H9 (cell line): Measurements from ENCODE around the gene REXO4. TPM values are rescaled to one million over a fixed set of nuclear protein-coding genes. Genes with fewer than 3 reads are reported as not detected.

ENCODE experiments used
- DNase-seq: peaks from one replicate; pipeline ENCODE4 v3.0.0-alpha.2; 2017
- H2AFZ ChIP-seq: one replicate; pipeline ENCODE4 v1.6.1; 2013; ENCODE audit warnings: mild to moderate bottlenecking, low read length, control low read depth, moderate library complexity
- H2AK5ac ChIP-seq: 2 replicates; pipeline ENCODE4 v1.6.1; 2013; ENCODE audit warnings: low read length, control low read depth, mixed read lengths; ENCODE audit not compliant: insufficient read length
- H2BK120ac ChIP-seq: one replicate; pipeline ENCODE4 v1.6.1; 2013; ENCODE audit warnings: low read depth, mild to moderate bottlenecking, low read length, control low read depth, inconsistent platforms; ENCODE audit not compliant: poor library complexity, severe bottlenecking
- H2BK12ac ChIP-seq: 2 replicates; pipeline ENCODE4 v1.6.1; 2013; ENCODE audit warnings: low read length, control low read depth, mixed read lengths, low read depth; ENCODE audit not compliant: insufficient read length
- H2BK15ac ChIP-seq: 2 replicates; pipeline ENCODE4 v1.6.1; 2013; ENCODE audit warnings: low read depth, low read length, control low read depth
- H2BK20ac ChIP-seq: one replicate; pipeline ENCODE4 v1.6.1; 2013; ENCODE audit warnings: low read depth, mild to moderate bottlenecking, low read length, control low read depth, inconsistent platforms; ENCODE audit not compliant: poor library complexity, severe bottlenecking
- H2BK5ac ChIP-seq: 2 replicates; pipeline ENCODE4 v1.6.1; 2013; ENCODE audit warnings: low read length, control low read depth, mixed read lengths; ENCODE audit not compliant: insufficient read length
- H3K14ac ChIP-seq: 2 replicates; pipeline ENCODE4 v1.6.1; 2013; ENCODE audit warnings: low read length, control low read depth; ENCODE audit not compliant: insufficient read depth
- H3K18ac ChIP-seq: 2 replicates; pipeline ENCODE4 v1.6.1; 2013; ENCODE audit warnings: low read depth, mild to moderate bottlenecking, mixed read lengths, low read length, control low read depth; ENCODE audit not compliant: insufficient read length
- H3K23ac ChIP-seq: 2 replicates; pipeline ENCODE4 v1.6.1; 2013; ENCODE audit warnings: low read length, control low read depth, mixed read lengths, low read depth; ENCODE audit not compliant: insufficient read length
- H3K23me2 ChIP-seq: 2 replicates; pipeline ENCODE4 v1.6.1; 2013; ENCODE audit warnings: low read depth, mild to moderate bottlenecking, mixed read lengths, low read length, control low read depth; ENCODE audit not compliant: insufficient read length, poor library complexity, severe bottlenecking
- H3K27ac ChIP-seq: 2 replicates; pipeline ENCODE4 v1.5.1; 2013; ENCODE audit warnings: low read length, control low read depth, mixed read lengths, low read depth; ENCODE audit not compliant: insufficient read length
- H3K27me3 ChIP-seq: 2 replicates; pipeline ENCODE4 v1.6.1; 2013; ENCODE audit warnings: low read length, control low read depth, inconsistent platforms; ENCODE audit not compliant: insufficient read depth
- H3K4ac ChIP-seq: 2 replicates; pipeline ENCODE4 v1.6.1; 2013; ENCODE audit warnings: low read depth, mild to moderate bottlenecking, control low read depth, inconsistent platforms, low read length, moderate library complexity
- H3K4me1 ChIP-seq: 2 replicates; pipeline ENCODE4 v1.6.1; 2013; ENCODE audit warnings: low read length, control low read depth, inconsistent platforms; ENCODE audit not compliant: insufficient read depth
- H3K4me2 ChIP-seq: 2 replicates; pipeline ENCODE4 v1.6.1; 2013; ENCODE audit warnings: low read length, control low read depth, mixed read lengths; ENCODE audit not compliant: insufficient read length, insufficient read depth
- H3K56ac ChIP-seq: 2 replicates; pipeline ENCODE4 v1.6.1; 2013; ENCODE audit warnings: low read depth, mild to moderate bottlenecking, mixed read lengths, low read length, control low read depth; ENCODE audit not compliant: insufficient read length
- H3K79me1 ChIP-seq: 2 replicates; pipeline ENCODE4 v1.6.1; 2013; ENCODE audit warnings: low read depth, mild to moderate bottlenecking, moderate library complexity, low read length, control low read depth, inconsistent platforms; ENCODE audit not compliant: insufficient read depth, poor library complexity, severe bottlenecking
- H3K79me2 ChIP-seq: 2 replicates; pipeline ENCODE4 v1.6.1; 2013; ENCODE audit warnings: low read length, control low read depth, inconsistent platforms; ENCODE audit not compliant: insufficient read depth
- H3K9ac ChIP-seq: 2 replicates; pipeline ENCODE4 v1.6.1; 2013; ENCODE audit warnings: low read length, control low read depth, mixed read lengths; ENCODE audit not compliant: insufficient read length; ENCODE audit errors: extremely low read depth
- H3K9me3 ChIP-seq: one replicate; pipeline ENCODE4 v1.6.1; 2013; ENCODE audit warnings: low read depth, low read length, inconsistent platforms; ENCODE audit not compliant: control insufficient read depth
- H3T11ph ChIP-seq: one replicate; pipeline ENCODE4 v1.6.1; 2013; ENCODE audit warnings: mild to moderate bottlenecking, low read length, control low read depth, inconsistent platforms
- H4K20me1 ChIP-seq: one replicate; pipeline ENCODE4 v1.6.1; 2013; ENCODE audit not compliant: control insufficient read depth, insufficient read length, insufficient read depth
- H4K5ac ChIP-seq: 2 replicates; pipeline ENCODE4 v1.6.1; 2013; ENCODE audit warnings: low read depth, mild to moderate bottlenecking, mixed read lengths, low read length, control low read depth; ENCODE audit not compliant: insufficient read length
- H4K8ac ChIP-seq: replicated peaks from 2 replicates; pipeline ENCODE4 v1.6.1; 2013; ENCODE audit warnings: low read length, control low read depth, mixed read lengths, low read depth; ENCODE audit not compliant: insufficient read length
- H4K91ac ChIP-seq: 2 replicates; pipeline ENCODE4 v1.6.1; 2013; ENCODE audit warnings: low read depth, mild to moderate bottlenecking, moderate library complexity, mixed read lengths, low read length, control low read depth; ENCODE audit not compliant: insufficient read length
- H3K27ac Mint-ChIP-seq, 3 experiments: 2 replicates in 2 of 3; 3 replicates in 1 of 3; pipeline ENCODE4 v1.8.0; 2020 to 2021; ENCODE audit warnings: mixed read lengths in 3 of 3, mild to moderate bottlenecking in 1 of 3, moderate library complexity in 1 of 3
- H3K27me3 Mint-ChIP-seq: 2 replicates; pipeline ENCODE4 v1.8.0; 2021; ENCODE audit warnings: low read depth, mild to moderate bottlenecking, moderate library complexity, mixed read lengths
- H3K36me3 Mint-ChIP-seq, 3 experiments: 2 replicates in 2 of 3; 3 replicates in 1 of 3; pipeline ENCODE4 v1.8.0; 2020 to 2021; ENCODE audit warnings: low read depth in 3 of 3, mixed read lengths in 3 of 3; ENCODE audit not compliant: insufficient read depth in 1 of 3
- H3K4me1 Mint-ChIP-seq, 2 experiments: 2 replicates each; pipeline ENCODE4 v1.8.0; 2020; ENCODE audit warnings: mixed read lengths in 2 of 2
- H3K4me3 Mint-ChIP-seq, 2 experiments: 2 replicates in 1 of 2; 3 replicates in 1 of 2; pipeline ENCODE4 v1.8.0; 2020 to 2021; ENCODE audit warnings: mild to moderate bottlenecking in 2 of 2, mixed read lengths in 2 of 2, moderate library complexity in 1 of 2
- H3K9me3 Mint-ChIP-seq, 2 experiments: 2 replicates in 1 of 2; 3 replicates in 1 of 2; pipeline ENCODE4 v1.8.0; 2020; ENCODE audit warnings: mild to moderate bottlenecking in 2 of 2, mixed read lengths in 2 of 2, moderate library complexity in 1 of 2
- CTCF ChIP-seq: fragments of 200-600 bp; sonication (generic); conservative IDR thresholded peaks from 3 replicates; pipeline ENCODE4 v1.8.0; 2021; ENCODE audit warnings: antibody characterized with exemption, mild to moderate bottlenecking
- WGBS: extraction: QIAGEN DNeasy Blood & Tissue Kit; methylation state at CpG from one replicate; pipeline ENCODE4 v1.1.7; 2013; ENCODE audit warnings: missing lambda C conversion rate, low lambda C conversion rate, mixed read lengths; ENCODE audit not compliant: insufficient read length; ENCODE audit errors: extremely low coverage; 5-methylcytosine and 5-hydroxymethylcytosine counted together
- total RNA-seq: library from RNA; stranded (reverse); gene quantifications from 2 replicates; pipeline ENCODE4 v1.2.1, GENCODE V29; 2021

REXO4 gene
- total RNA-seq, 1 experiment from 2014 or later: 35.2 TPM

GRCh38 chr9:133441571-133441970 lies 23.8 kb upstream of the REXO4 start:
- no peak overlapping the region for H3K56ac ChIP-seq
- no peak overlapping the region for H4K91ac ChIP-seq
- Mint-ChIP-seq H3K4me3 (no peak overlapping the region), H3K4me1 (no peaks in the 10 kb centered on the region), H3K27ac (no peak overlapping the region; a peak in 1 of 7 replicates), H3K9me3 (no peaks in the 10 kb centered on the region), H3K36me3 (no peaks in the 10 kb centered on the region; a peak in 1 of 7 replicates), H3K27me3 (no peaks in the 10 kb centered on the region; the same call in 1 of the 2 replicates)
- no peak for TF ChIP-seq CTCF
- H2BK12ac ChIP-seq: no peak overlapping the region
- H4K5ac ChIP-seq: no peak overlapping the region
- H4K8ac ChIP-seq: no peak overlapping the region
- H3T11ph ChIP-seq: no peak overlapping the region
- H3K4ac ChIP-seq: no peak overlapping the region
- no peak overlapping the region for H2AK5ac ChIP-seq
- H3K9ac ChIP-seq: no peak overlapping the region
- no peak overlapping the region for H3K27ac ChIP-seq
- H2BK20ac ChIP-seq: no peak overlapping the region
- WGBS: no CpG with 5 or more reads among the region's 5 CpGs
- no peaks in the 10 kb centered on the region for H3K79me2 ChIP-seq
- H3K23me2 ChIP-seq: no peaks in the 10 kb centered on the region
- no peaks in the 10 kb centered on the region for H3K9me3 ChIP-seq
- H2BK120ac ChIP-seq: no peak overlapping the region
- H3K4me2 ChIP-seq: no peak overlapping the region
- no peak overlapping the region for H2BK15ac ChIP-seq
- H4K20me1 ChIP-seq: no peaks in the 10 kb centered on the region
- H2AFZ ChIP-seq: no peak overlapping the region
- H3K27me3 ChIP-seq: no peaks in the 10 kb centered on the region
- H3K23ac ChIP-seq: no peak overlapping the region
- no peak overlapping the region for H2BK5ac ChIP-seq
- no peak for DNase-seq
- H3K14ac ChIP-seq: no peak overlapping the region
- no peaks in the 10 kb centered on the region for H3K4me1 ChIP-seq
- no peaks in the 10 kb centered on the region for H3K79me1 ChIP-seq
- H3K18ac ChIP-seq: no peak overlapping the region
